Left lobe of liver (tissue), 2 donors: Measurements from ENCODE around the gene ZFYVE16. TPM values are rescaled to one million over a fixed set of nuclear protein-coding genes. Genes with fewer than 3 reads are reported as not detected.
"Not testable (repeated sequence)": the region's sequence is repeated elsewhere in the genome, so short reads cannot be mapped to it uniquely, and the experiment has no call there.

Source experiments
- ATAC-seq: fragments of 200-7000 bp; cut with Tn5 transposase; one replicate; pipeline ENCODE4 v1.9.1; 2020; ENCODE audit warnings: mild to moderate bottlenecking, moderate library complexity
- DNase-seq: peaks from one replicate; pipeline ENCODE4 v3.0.0-alpha.2; 2020; ENCODE audit warnings: low spot score
- total RNA-seq: library from RNA; stranded (reverse); gene quantifications from one replicate; pipeline ENCODE4 v1.2.1, GENCODE V29; 2021
- donor health status: DM: no; HTN: no; CAD: no; lungs with moderate emphysema.
- donor health status: DM: no; HTN: yes; CAD: no.

Gene ZFYVE16
- total RNA-seq = 16.1 TPM

- ATAC-seq = peak; percentile 91
- DNase-seq = peak; percentile 99
Observed at GRCh38 chr5:80407735-80408483, at the start of gene ZFYVE16. Gene ZFYVE16, plus strand, starts transcription at chr5:80408064. Its CDS starts 26,084 bp downstream, at chr5:80434148.

GRCh38 chr5:80360914-80361444 lies 46.9 kb upstream of the ZFYVE16 start:
- ATAC-seq = no peak
- DNase-seq = no peak

- no peak for ATAC-seq
Observed at GRCh38 chr5:80364892-80365291, 43.0 kb upstream of the ZFYVE16 start.

GRCh38 chr5:80368661-80369480 lies 39.0 kb upstream of the ZFYVE16 start:
- no peak for DNase-seq
- no peak for ATAC-seq

More at GRCh38 chr5:80364892-80365291, 43.0 kb upstream of the ZFYVE16 start:
- DNase-seq = no peak

GRCh38 chr5:80369521-80369920 lies 38.3 kb upstream of the ZFYVE16 start:
- no peak for DNase-seq
- ATAC-seq = no peak

GRCh38 chr5:80370390-80370789 lies 37.5 kb upstream of the ZFYVE16 start:
- ATAC-seq (peak; percentile 66), DNase-seq (no peak)

GRCh38 chr5:80372780-80373179 lies 35.1 kb upstream of the ZFYVE16 start:
- ATAC-seq (no peak), DNase-seq (no peak)

GRCh38 chr5:80374188-80374587 lies 33.7 kb upstream of the ZFYVE16 start:
- no peak for DNase-seq
- no peak for ATAC-seq

- DNase-seq = no peak
- no peak for ATAC-seq
Observed at GRCh38 chr5:80376557-80376956, 31.3 kb upstream of the ZFYVE16 start.

GRCh38 chr5:80382488-80382887 lies 25.4 kb upstream of the ZFYVE16 start:
- no peak for DNase-seq
- ATAC-seq = no peak

GRCh38 chr5:80387063-80387768 lies 20.6 kb upstream of the ZFYVE16 start:
- DNase-seq (no peak), ATAC-seq (no peak)

GRCh38 chr5:80389580-80389979 lies 18.3 kb upstream of the ZFYVE16 start:
- ATAC-seq (no peak), DNase-seq (no peak)

- not testable (repeated sequence) for ATAC-seq, DNase-seq
Observed at GRCh38 chr5:80390413-80390812, 17.5 kb upstream of the ZFYVE16 start.

- ATAC-seq, DNase-seq: not testable (repeated sequence)
Observed at GRCh38 chr5:80391267-80391666, 16.6 kb upstream of the ZFYVE16 start.

- DNase-seq = no peak
- ATAC-seq = peak; percentile 33
Observed at GRCh38 chr5:80399526-80400239, 8.2 kb upstream of the ZFYVE16 start.

GRCh38 chr5:80400368-80400767 lies 7.5 kb upstream of the ZFYVE16 start:
- not testable (repeated sequence) for DNase-seq, ATAC-seq

GRCh38 chr5:80403782-80404181 lies 4.1 kb upstream of the ZFYVE16 start:
- DNase-seq (no peak), ATAC-seq (no peak)

GRCh38 chr5:80406980-80407734 lies 707 bp upstream of the ZFYVE16 start:
- ATAC-seq = peak; percentile 30
- peak; percentile 65 for DNase-seq

- DNase-seq (no peak), ATAC-seq (peak; percentile 65)
Observed at GRCh38 chr5:80408484-80409366, 861 bp downstream of the ZFYVE16 start.
